HG03095 (cell line): ENCODE results near the gene ANKRD24.
"Not testable (repeated sequence)": the region's sequence is repeated elsewhere in the genome, so short reads cannot be mapped to it uniquely, and the experiment has no call there.

Experiments
- ATAC-seq: cut with Tn5 transposase; IDR thresholded peaks from one replicate; pipeline ENCODE4 v1.9.1; 2021; ENCODE audit warnings: moderate library complexity; ENCODE audit not compliant: unreplicated experiment

The ANKRD24 gene

GRCh38 chr19:4197625-4198466 is 15.4 kb downstream of the ANKRD24 start:
- ATAC-seq = no peak

DNA sequence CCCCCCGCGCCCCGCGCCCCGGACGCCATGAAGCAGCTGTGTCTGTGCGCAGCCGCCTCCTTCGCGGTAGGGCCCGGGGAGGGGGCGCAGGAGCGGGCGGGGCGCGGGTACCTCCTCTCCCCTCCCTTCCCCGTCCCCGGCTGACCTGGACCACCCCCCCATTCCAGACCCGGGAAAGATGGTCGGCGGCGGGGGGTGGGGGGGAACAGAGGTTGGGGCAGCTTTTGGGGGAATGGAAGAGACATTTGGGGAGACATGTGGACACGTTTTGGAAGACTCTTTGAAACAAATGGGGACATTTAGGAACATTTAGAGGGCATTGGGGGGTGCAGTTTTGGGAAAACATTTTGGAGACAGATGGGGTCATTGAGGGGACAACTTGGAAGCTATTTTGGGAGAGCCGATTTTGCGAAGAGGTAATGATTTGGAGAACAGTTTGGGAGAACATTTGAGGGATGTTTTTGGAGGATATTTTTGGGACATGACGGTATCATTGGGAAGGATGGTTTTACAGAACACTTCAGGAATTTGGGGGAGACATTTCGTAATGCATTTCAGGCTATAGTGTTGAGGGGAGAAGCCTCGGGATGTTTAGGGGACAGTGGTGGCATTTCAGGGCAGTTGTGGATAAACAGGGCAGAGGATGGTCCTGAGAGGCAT is 16.1 kb downstream of the ANKRD24 start:
- no peak for ATAC-seq

DNA sequence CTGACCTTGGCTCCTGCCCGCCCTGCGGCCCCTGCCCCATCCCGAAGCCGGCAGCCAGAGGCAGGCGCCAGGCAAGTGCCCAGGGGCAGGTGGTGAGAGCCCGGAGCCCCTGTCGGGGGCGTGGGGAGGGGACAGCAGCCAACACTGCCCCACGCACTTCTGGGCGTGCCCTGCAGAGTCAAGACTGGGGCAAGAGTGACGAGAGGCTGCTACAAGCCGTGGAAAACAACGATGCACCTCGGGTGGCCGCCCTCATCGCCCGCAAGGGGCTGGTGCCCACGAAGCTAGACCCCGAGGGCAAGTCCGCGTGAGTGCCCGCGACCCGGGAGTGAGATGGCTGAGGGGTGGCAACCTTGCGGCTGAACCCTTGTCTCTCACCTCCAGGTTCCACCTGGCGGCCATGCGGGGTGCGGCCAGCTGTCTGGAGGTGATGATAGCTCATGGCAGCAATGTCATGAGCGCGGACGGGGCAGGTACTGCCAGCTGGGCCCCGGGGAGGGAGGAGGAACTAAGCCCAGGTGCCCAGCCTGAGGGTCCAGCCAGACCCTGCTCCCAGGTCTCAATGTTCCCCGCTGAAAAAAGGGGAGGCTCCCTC is 17.3 kb downstream of the ANKRD24 start:
- ATAC-seq = no peak

DNA sequence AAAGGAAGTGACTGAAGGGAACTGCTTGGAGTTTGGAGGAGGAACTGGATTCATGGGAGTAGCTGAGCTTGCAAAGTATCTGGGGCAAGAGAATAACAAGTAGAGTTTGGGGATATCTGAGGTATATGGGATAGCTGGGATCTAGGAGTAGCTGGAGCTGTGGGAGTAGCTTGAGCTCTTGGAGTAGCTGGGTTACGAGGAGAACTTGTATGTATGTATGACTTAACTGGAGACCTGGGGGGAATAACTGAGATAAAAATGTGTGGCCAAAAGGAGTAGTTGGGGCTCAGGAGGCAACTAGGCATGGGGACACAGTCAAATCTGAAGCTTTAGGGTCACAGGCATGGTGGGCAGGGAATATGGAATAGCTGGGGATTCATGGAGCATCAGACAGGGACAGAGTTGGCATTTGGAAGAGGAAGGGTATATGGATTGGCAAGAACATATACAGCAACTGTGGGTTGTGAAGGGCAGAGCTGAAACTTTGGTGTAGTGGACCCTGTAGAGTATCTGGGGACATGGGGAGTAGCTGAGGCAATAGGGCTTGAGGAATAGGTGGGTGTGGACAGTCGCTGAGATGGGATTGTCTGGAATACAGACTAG is 18.6 kb downstream of the ANKRD24 start:
- ATAC-seq = no peak

- no peak for ATAC-seq
Observed at GRCh38 chr19:4201798-4202197, 19.3 kb downstream of the ANKRD24 start.

DNA sequence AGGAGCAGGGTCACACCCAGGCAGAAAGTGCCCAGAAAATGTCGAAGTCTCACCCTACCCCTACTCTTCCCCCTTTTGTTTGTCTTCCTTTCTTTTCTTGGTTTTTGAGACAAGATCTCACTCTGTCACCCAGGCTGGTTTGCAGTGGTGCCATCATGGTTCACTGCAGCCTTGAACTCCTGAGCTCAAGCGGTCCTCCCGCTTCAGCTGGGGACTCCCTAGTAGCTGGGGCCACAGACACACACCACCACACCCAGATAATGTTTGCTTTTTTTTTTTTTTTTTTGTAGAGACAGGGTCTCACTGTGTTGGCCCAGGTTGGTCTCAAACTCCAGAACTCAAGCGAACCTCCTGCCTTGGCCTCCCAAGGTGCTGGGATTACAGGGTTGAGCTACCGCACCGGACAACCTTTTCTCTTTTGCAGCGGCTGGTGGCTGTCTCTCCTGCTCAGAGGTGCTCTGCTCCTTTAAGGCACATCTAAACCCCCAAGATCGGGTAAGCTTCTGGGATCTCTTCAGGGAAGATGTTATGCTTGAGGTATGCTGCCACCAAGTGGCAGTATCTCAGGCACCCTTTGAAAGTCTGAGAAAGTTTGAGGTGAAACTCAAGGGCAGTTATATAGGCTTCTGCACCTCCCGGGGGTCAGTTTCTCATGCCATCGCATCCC is 24.5 kb downstream of the ANKRD24 start:
- ATAC-seq = no peak

- ATAC-seq = no peak
Observed at GRCh38 chr19:4208385-4209094, 26.1 kb downstream of the ANKRD24 start.

DNA sequence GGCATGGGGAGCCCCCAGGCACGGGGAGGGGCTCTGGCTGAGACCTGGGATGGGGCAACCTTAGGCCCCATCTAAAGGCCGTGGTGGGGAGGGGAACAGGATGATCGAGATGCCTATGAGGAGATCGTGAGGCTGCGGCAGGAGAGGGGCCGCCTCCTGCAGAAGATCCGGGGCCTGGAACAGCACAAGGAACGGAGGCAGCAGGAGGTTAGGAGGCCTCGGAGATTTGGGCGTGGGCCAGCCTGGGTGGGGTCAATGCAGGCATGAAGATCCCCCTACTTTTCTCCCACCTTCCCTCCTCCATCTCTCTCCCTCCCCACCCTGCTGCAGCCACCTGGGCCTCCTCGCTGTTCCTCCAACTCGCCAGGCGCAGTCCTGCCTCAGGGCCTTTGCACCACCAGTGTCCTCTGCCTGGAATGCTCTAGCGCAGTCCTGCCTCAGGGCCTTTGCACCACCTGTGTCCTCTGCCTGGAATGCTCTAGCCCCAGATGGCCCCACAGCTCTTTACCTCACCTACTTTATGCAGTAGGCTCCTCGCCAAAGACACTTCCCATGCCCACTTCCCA is 27.8 kb downstream of the ANKRD24 start:
- no peak for ATAC-seq

DNA sequence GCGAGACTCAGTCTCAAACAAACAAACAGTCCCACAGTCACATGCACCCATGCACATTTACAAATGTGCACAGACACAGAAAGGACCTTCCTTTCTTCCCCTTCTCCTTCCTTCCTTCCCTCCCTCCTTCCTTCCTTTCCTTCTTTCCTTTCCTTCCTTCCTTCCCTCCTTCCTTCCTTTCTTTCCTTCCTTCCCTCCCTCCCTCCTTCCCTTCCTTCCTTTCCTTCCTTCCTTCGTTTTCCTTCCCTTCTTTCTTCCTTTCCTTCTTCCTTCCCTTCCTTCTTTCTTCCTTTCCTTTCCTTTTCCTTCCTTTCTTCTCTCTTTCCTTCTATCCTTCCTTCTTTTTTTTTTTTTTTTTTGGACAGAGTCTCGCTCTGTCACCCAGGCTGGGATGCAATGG is 30.6 kb downstream of the ANKRD24 start:
- ATAC-seq = no peak

GRCh38 chr19:4215807-4216206 is 33.3 kb downstream of the ANKRD24 start:
- ATAC-seq = no peak

- ATAC-seq = no peak
Observed at GRCh38 chr19:4216846-4217245, 34.4 kb downstream of the ANKRD24 start.

- no peak for ATAC-seq
Observed at GRCh38 chr19:4217429-4218264, 35.2 kb downstream of the ANKRD24 start.

DNA sequence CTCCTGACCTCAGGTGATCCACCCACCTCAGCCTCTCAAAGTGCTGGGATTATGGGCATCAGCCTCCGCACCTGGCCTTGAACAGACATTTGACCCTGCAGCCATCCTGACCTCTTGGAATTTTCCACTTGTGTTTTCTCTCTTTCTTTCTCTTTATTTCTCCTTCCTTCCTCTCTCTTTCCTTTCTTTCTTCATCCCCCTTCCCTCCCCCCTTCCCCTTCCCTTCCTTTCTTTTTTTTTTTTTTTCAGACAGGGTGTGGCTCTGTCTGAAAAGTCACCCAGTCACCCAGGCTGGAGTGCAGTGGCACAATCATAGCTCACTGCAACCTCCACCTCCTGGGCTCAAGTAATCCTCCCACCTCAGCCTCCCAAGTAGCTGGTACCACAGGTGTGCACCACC is 36.0 kb downstream of the ANKRD24 start:
- ATAC-seq = not testable (repeated sequence)

DNA sequence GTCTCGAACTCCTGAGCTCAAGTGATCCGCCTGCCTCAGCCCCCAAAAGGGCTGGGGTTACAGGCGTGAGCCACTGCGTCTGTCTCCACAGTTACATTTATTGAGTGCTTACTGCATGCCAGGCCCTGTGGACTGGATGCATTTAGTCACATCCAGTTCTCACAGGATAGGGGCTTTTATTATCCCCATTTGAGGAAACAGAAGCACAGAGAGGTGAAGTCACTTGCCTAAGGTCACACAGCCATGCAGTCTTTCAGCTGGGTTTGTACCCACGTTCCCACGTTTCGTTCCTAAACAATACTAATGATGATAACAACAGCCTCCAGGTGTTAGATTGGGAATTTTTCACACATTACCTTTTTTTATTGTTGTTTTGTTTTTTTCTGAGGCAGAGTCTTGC is 37.7 kb downstream of the ANKRD24 start:
- no peak for ATAC-seq

DNA sequence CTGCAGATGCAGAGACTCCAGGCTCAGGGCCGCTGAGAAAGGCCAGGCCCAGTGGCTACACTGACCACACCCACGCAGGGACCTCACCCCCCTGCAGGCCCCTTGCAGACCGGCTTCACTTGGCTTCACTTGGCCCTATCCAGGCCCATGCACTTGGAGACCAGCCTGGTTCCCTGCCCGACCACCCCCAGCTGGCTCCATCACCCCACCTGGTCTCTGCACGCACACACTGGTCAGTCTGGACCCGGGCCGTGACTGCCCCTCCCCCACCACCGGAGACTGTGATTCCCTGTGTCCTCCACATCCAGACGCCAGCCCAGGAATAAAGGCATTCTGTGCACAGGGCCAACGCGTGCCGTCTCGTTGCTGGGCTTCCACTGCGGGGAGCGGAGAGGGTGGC is 42.0 kb downstream of the ANKRD24 start:
- no peak for ATAC-seq

- no peak for ATAC-seq
Observed at GRCh38 chr19:4225885-4226284, 43.4 kb downstream of the ANKRD24 start.

DNA sequence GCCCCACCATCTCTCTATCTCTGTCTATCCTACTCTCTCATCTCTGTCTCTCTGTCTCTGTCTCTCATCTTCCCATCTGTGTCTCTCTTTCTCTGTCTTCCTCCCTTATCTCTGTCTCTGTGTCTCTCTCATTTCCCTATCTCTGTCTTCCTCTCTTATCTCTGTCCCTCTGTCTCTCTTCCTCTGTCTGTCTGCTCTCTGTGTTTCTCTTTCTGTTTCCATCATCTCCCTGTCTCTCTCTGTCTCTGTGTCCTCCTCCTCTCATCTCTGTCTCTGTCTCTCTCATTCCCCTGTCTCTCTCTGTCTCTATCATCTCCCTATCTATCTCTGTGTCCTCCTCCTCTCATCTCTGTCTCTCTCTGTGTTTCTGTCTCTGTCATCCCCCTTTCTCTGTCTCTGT is 45.3 kb downstream of the ANKRD24 start:
- ATAC-seq = no peak

DNA sequence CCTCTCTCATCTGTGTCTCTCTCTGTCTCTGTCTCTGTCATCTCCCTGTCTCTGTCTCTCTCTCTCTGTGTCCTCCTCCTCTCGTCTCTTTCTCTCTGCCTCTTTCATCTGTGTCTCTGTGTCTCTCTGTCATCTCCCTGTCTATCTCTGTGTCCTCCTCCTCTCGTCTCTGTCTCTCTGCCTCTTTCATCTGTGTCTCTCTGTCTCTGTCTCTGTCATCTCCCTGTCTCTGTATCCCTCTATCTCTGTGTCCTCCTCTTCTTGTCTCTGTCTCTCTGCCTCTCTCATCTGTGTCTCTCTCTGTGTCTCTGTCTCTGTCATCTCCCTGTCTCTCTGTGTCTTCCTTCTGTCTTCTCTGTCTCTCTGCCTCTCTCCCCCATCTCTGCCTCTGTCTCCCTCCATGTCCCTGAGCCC is 46.3 kb downstream of the ANKRD24 start:
- no peak for ATAC-seq

- no peak for ATAC-seq
Observed at GRCh38 chr19:4229179-4229931, 46.9 kb downstream of the ANKRD24 start, which contains the start of gene EBI3. Gene EBI3 (plus strand): TSS chr19:4229523. CDS start chr19:4229551, 28 bp downstream.
